OCI-LY7 (cell line): ENCODE results near the gene TANGO2. TPM values are rescaled to one million over a fixed set of nuclear protein-coding genes. Genes with fewer than 3 reads are reported as not detected.

Source experiments
- BruUV-seq: library from RNA; stranded (reverse); fragments of 400-500 nt; replicated peaks from 2 replicates; lab custom pipeline; 2021; lab: Mats Ljungman, UMichigan
- CTCF ChIA-PET: fragments of 300-600 bp; sonication (Branson Sonifier 250); formaldehyde crosslinking; loops from one replicate; lab custom pipeline; 2022; ENCODE audit warnings: antibody characterized with exemption; ENCODE audit not compliant: unreplicated experiment; lab: Charles Lee
- POLR2A ChIA-PET: fragments of 300-600 bp; sonication (Branson Sonifier 250); formaldehyde crosslinking; loops from one replicate; lab custom pipeline; 2022; ENCODE audit warnings: antibody characterized with exemption; lab: Charles Lee
- DNase-seq: peaks from one replicate; pipeline ENCODE4 v3.0.0-alpha.2; 2015; ENCODE audit warnings: low spot score
- H2AFZ ChIP-seq: fragments of 200-600 bp; sonication (generic), shearing (Covaris generic); 2 replicates; pipeline ENCODE4 v1.6.1; 2014; ENCODE audit warnings: mild to moderate bottlenecking, antibody characterized with exemption, low read length, moderate library complexity
- H3K27ac ChIP-seq: fragments of 200-600 bp; sonication (generic); 2 replicates; pipeline ENCODE4 v1.5.1; 2014; ENCODE audit warnings: mixed run types, low read depth, mild to moderate bottlenecking, moderate library complexity, low read length, inconsistent platforms; ENCODE audit not compliant: poor library complexity, severe bottlenecking
- H3K36me3 ChIP-seq: fragments of 200-600 bp; sonication (generic); 2 replicates; pipeline ENCODE4 v1.6.1; 2014; ENCODE audit warnings: mild to moderate bottlenecking, antibody characterized with exemption, low read length, moderate library complexity, mixed read lengths; ENCODE audit not compliant: insufficient read depth
- H3K4me1 ChIP-seq: fragments of 200-600 bp; sonication (generic); 2 replicates; pipeline ENCODE4 v1.5.1; 2014; ENCODE audit warnings: mild to moderate bottlenecking, low read length; ENCODE audit not compliant: insufficient read depth, poor library complexity, severe bottlenecking
- H3K4me2 ChIP-seq: fragments of 200-600 bp; sonication (generic); 2 replicates; pipeline ENCODE4 v1.6.1; 2014; ENCODE audit warnings: mild to moderate bottlenecking, low read length
- H3K4me3 ChIP-seq: fragments of 200-600 bp; sonication (generic); 2 replicates; pipeline ENCODE4 v1.5.1; 2014; ENCODE audit warnings: mild to moderate bottlenecking, low read depth, low read length; ENCODE audit not compliant: poor library complexity, severe bottlenecking
- H3K79me2 ChIP-seq: fragments of 200-600 bp; sonication (generic); 2 replicates; pipeline ENCODE4 v1.6.1; 2016; ENCODE audit warnings: low read depth, mild to moderate bottlenecking, low read length, moderate library complexity, mixed read lengths; ENCODE audit not compliant: insufficient read depth
- H3K9me2 ChIP-seq: fragments of 200-600 bp; sonication (generic); 2 replicates; pipeline ENCODE4 v1.6.1; 2016; ENCODE audit warnings: mild to moderate bottlenecking, low read length, mixed read lengths; ENCODE audit not compliant: insufficient read depth
- H3K9me3 ChIP-seq: fragments of 200-600 bp; sonication (generic); 2 replicates; pipeline ENCODE4 v1.6.1; 2014; ENCODE audit warnings: mild to moderate bottlenecking, mixed run types, low read length, mixed read lengths
- H4K20me1 ChIP-seq: fragments of 200-600 bp; sonication (generic); 2 replicates; pipeline ENCODE4 v1.6.1; 2014; ENCODE audit warnings: mild to moderate bottlenecking, antibody characterized with exemption, low read length, moderate library complexity, mixed read lengths; ENCODE audit not compliant: insufficient read depth
- CTCF ChIP-seq: fragments of 200-600 bp; sonication (generic); conservative IDR thresholded peaks from 2 replicates; pipeline ENCODE4 v1.5.1; 2014; ENCODE audit warnings: mild to moderate bottlenecking, antibody characterized with exemption, low read length, moderate library complexity, mixed read lengths
- EZH2phosphoT487 ChIP-seq: fragments of 200-600 bp; sonication (generic); IDR thresholded peaks from 2 replicates; pipeline ENCODE4 v1.6.1; 2018; ENCODE audit warnings: low read depth, borderline replicate concordance, mild to moderate bottlenecking, mixed run types, antibody characterized with exemption, low read length, moderate library complexity, mixed read lengths
- intact Hi-C: fragments of 100-400 bp; cut with micrococcal nuclease; formaldehyde crosslinking; loops from one replicate; pipeline ENCODE4 v1.10.0; 2022; ENCODE audit not compliant: unreplicated experiment
- total RNA-seq, 2 experiments: library from RNA; depleted of rRNA in 1 of 2; stranded (reverse); fragments of >200 nt in 1 of 2; shearing (Covaris generic) in 1 of 2; gene quantifications; 2 replicates each; pipeline ENCODE4 v1.2.3, GENCODE V29; 2014 to 2022

The TANGO2 gene
- total RNA-seq, 2 experiments from 2014 or later = 18.3 to 23.3 TPM

- no peaks in the 10 kb centered on the region for H3K79me2 ChIP-seq
- H2AFZ ChIP-seq = no peak overlapping the region
- H4K20me1 ChIP-seq = no peaks in the 10 kb centered on the region
- peaks cover 8% of the 10 kb centered on the region; the same call in 1 of the 2 replicates for H3K9me3 ChIP-seq
- DNase-seq = no peak
- no peak overlapping the region for H3K27ac ChIP-seq
- no peaks in the 10 kb centered on the region for H3K4me1 ChIP-seq
- BruUV-seq = no TSS peak
- H3K4me3 ChIP-seq = no peak overlapping the region
- TF ChIP-seq EZH2phosphoT487 (no peak), CTCF (no peak)
- no peaks in the 10 kb centered on the region for H3K36me3 ChIP-seq
- ChIA-PET CTCF (interaction anchor here (0.7 kb wide), 1 partner anchor 22 kb away, joined by 7 read pairs; no protein-coding TSS in a partner anchor), POLR2A (no interaction called here)
- intact Hi-C loops = no loop called here
- H3K4me2 ChIP-seq = no peak overlapping the region
- no peaks in the 10 kb centered on the region for H3K9me2 ChIP-seq
These were observed 22.5 kb upstream of the TANGO2 start for GRCh38 chr22:19998232-19998951.

GRCh38 chr22:19998991-19999820, 21.7 kb upstream of the TANGO2 start:
- ChIA-PET POLR2A (no interaction called here), CTCF (interaction anchor here (0.7 kb wide), 1 partner anchor 21 kb away, joined by 7 read pairs; no protein-coding TSS in a partner anchor)
- TF ChIP-seq EZH2phosphoT487 (no peak), CTCF (no peak)
- Histone ChIP-seq H3K27ac (no peak overlapping the region), H3K4me1 (no peaks in the 10 kb centered on the region), H3K79me2 (no peaks in the 10 kb centered on the region), H3K9me3 (peaks cover 16% of the 10 kb centered on the region; the same call in 1 of the 2 replicates), H3K4me3 (no peak overlapping the region), H3K4me2 (no peak overlapping the region), H3K9me2 (no peaks in the 10 kb centered on the region), H4K20me1 (no peaks in the 10 kb centered on the region), H2AFZ (no peak overlapping the region), H3K36me3 (no peaks in the 10 kb centered on the region)
- intact Hi-C loops = no loop called here
- no peak for DNase-seq
- BruUV-seq = no TSS peak
